ENCODE measurements around the gene IL1R1.
"Not testable (repeated sequence)": the region's sequence is repeated elsewhere in the genome, so short reads cannot be mapped to it uniquely, and the experiment has no call there.

Gene IL1R1, protein sequence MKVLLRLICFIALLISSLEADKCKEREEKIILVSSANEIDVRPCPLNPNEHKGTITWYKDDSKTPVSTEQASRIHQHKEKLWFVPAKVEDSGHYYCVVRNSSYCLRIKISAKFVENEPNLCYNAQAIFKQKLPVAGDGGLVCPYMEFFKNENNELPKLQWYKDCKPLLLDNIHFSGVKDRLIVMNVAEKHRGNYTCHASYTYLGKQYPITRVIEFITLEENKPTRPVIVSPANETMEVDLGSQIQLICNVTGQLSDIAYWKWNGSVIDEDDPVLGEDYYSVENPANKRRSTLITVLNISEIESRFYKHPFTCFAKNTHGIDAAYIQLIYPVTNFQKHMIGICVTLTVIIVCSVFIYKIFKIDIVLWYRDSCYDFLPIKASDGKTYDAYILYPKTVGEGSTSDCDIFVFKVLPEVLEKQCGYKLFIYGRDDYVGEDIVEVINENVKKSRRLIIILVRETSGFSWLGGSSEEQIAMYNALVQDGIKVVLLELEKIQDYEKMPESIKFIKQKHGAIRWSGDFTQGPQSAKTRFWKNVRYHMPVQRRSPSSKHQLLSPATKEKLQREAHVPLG

DNA sequence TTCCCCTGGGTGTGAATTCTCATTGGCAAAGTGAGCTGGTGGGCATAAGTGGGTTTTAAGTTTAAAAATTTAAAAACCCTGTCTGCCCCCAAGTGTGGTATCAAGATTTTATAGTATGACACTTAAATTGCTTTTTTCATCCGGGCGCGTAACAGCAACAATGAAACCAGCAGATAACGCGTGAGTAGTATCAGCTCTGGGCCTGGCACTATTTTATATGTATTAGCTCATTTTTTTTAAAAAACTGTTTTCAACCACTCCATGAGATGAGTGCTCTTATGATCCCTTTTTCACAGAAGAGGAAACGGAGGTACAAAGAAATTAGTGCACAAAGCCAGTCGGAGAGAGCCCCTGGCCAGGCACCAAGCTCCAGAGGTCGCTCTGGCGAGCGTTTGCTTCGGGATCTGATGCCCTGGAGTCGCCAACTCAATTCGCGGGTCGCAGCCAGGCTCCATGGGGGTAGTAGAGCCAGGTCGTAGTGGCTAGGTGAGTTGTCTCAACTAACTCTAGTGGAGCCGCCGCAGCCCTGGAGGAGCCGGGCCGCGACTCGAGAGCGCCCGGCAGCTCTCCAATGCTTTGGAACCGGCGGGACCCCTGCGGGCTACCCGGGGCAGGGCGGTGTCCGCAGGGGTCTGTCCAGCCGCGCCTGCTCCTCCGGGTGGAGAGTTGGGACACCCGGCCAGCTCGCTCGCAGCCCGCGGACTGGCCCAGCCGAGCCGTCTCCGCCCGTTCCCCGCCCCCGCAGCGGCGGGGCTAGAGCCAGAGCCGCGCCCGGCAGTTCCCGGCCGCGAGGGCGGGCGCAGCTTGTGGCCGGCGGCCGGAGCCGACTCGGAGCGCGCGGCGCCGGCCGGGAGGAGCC lies at the start of gene IL1R1:
TSS of gene IL1R1 (plus strand) at position 777 of the 859 bp plus-strand sequence. CDS start 14,979 bp downstream, outside the sequence.
- DNase-seq (ENCODE audit: low spot score): peak; percentile 96

DNA sequence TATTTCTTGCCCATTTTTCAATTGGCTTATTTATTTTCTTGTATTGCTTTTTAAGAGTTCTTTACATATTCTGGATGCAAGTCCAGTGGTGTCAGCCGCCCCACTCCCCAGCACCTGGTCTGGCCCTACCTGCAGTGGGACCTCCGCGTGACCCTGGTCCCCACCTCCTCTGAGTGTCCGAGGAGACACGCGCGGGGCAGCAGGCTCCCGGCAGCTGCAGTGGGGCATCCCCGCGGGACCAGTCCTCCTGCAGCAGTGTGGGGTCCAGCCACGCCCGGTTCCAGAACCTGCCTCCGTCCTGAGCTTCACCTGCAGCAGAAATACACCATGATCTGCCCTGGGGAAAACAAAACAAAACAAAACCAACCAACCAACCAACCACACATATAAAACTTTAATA lies 48.9 kb upstream of the IL1R1 start:
- DNase-seq (ENCODE audit: low spot score): no peak

DNA sequence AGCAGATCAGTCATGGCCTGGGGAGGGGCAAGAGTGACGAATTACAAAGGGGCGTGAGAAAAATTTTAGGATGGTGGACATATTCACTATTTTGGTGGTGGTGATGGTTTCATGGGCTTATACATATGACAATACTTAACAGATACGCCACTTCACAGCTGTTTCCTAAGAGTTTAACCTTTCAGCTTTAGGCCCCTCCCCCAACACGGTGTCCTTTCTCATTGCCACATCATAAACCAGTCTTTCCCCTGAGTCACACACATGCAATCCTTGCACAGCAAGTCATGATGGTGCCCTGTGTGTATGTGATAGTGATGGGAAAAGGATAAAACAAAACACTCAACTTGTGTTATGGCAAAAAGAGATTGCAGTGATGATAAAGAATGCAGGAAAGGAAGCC lies 47.6 kb upstream of the IL1R1 start:
- DNase-seq (ENCODE audit: low spot score): peak; percentile 57

DNA sequence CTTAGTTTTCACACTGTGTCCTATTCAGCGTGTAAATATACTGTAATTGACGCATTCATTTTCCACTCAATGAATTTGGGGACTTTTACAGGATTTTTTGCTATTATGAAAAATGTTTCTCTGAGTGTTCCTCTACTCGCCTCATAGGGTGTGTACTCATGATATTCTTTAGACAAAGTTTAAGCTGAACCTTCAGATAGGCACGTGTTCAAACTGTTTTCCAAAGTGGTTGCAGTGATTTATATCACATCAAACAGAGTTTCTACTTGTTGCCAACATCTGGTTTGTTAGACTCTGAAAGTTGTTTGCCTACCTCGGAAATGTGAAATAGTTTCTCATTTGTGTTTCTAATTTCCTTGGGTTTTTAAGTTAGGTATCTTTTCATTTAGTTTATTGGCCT lies 46.4 kb upstream of the IL1R1 start:
- DNase-seq (ENCODE audit: low spot score): no peak

DNA sequence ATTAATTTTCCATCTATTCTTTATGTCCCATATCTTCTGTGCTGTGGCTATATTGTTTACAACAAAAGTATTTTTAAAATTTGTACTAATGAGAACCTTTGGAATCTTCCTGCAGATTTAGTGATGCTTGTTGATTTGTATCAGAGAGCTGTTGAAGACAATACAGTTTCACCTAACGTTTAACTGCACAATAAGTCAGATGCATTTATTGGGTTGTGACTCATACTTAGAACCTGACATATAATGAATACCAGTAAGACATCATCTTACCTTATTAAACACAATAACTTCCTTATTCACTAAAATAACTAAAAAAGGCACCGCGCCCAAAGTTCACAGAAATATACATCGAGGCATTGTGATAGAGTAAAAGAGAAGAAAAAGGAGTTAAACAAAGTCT lies 43.8 kb upstream of the IL1R1 start:
- DNase-seq (ENCODE audit: low spot score): no peak

DNA sequence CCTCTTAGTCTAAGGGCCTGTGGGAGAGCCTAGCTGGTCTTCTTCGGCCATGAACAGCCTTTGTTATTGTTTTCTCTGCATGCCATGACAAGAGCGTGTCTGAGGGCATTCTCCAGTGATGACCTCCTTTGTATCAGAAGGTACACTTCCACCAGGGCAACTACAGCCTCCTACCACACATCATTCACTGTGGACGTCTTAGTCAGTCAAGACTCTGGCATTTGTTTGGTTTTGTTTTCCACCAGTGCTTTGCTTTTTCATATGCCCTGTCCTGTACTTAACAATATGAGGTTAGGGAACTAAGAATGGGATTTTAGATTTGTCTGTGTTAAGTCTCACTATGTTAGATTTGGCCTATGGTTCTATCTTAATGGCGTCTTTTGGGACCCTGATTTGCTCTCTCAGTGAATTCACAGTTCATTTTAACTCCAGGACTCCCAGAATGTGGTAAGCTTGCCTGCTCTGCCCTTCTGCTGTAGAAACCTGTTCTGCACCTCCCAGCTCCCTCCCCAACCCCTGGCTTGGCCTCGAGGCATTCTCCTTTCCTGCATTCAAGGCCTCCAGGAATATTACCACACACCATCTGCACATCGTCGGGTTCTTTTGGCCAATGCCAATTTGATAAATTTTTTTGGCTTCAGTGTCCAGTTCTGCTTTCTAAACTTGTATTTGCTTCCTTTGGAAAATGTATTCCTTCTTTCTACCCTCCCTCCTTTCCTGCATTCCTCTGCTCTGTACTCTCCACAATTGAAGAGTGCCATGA lies 42.8 kb upstream of the IL1R1 start:
- no peak for DNase-seq (ENCODE audit: low spot score)

DNA sequence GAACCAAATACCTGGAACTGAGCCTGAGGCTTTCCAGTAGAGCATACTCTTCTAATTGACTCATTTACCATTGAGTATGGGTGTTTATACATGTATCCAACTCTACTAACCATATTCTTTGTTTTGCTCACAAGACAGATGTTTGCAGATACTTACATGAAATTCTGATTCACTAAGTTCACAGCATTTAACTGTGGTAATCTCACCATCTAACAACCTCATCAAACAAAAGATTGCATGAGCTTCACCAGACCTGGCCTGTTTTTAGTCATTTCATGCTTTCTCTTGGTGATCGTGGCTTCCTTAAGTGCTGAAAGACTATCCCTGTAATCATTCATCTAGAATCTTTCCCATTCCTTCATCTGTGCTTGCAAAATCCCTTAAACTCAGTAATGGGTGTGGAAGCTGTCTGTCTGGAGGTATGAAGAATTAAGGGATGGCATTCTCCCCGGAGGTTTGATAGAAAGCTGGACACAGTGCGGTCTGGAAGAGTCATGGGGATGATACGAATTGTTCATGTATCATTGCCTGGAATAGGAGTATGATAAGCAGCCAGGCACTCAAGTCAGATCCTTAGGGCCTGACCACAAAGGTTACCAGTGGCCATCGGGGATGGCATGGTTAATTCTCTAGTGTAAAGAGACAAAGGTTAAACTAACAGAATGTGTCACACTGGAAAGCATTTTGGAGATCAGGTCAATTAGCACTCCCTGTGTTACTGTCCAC lies 42.0 kb upstream of the IL1R1 start:
- peak; percentile 58 for DNase-seq (ENCODE audit: low spot score)

DNA sequence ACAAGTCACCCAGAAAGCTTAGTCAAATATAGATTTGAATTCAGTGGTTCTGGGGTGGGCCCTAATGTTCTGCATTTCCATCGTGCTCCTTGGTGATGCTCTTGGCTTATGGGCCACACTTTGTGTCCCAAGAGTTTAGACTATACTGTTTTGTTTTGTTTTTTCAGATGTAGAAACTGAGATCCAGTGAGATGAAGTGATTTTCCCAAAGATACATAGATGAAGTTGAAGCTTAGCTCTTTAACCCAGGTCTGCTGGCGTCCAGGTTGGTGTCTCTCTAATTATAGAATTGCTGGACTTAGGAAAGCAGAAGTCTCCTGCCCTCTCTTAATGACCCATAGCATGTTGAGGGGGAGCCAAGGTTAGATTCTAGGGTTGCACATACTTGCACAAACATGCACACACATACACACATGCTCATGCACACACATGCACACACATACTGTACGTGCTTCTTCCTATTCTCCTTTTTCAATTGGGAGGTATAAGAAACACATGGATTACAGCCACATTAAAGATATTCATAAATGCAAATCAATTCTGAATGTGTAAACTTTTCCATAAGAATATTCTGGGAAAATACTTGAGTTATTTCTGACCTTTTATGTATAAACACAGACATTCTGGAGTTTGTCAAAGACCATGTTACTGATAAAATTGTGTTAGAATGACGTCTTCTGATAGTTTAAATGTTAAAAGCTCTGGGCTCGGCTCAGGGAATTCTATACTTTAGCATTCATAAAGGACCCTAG lies 41.3 kb upstream of the IL1R1 start:
- DNase-seq (ENCODE audit: low spot score): no peak

DNA sequence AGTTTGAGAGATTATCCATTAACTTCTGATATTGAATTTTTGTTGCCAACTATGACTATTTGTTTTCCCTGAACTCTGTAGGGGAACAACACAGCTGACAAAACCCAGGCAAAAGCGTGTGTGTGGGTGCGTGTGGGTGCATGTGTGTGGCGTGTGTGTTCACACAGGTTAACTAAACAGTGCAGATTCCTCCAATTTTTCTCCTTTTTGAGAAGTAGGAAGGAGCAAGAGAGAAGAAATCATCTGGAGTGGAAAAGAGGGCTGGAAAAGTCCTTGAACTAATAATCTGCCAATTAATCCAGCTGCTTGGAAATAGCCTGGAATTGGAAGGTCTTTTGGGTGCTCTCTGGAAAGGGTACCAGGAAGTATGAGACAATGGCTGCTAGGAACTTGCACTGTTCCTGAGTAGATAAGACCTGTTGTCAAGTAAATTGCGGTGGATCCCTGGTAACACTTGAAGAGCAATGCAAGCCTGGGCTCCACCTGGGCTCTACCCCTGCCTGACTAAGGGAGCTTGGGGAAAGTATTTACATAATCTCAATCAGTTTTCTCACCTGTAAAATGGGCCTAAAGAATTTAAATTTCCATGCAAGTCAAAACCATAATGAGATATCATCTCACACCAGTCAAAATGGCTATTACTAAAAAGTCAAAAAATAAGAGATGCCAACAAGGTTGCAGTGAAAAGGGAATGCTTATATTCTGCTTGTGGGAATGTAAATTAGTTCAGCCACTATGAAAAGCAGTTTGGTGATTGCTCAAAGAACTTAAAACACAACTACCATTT lies 40.5 kb upstream of the IL1R1 start:
- no peak for DNase-seq (ENCODE audit: low spot score)

DNA sequence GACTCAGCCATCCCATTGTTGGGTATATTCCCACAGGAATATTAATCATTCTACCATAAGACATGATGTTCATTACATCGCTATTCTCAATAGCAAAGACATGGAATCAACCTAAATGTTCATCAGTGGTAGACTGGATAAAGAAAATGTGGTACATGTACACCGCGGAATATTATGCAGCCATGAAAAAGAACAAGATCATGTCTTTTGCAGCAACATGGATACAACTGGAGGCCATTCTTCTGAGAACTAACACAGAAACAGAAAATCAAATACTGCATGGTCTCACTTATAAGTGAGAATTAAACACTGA lies 40.0 kb upstream of the IL1R1 start:
- DNase-seq (ENCODE audit: low spot score): not testable (repeated sequence)

DNA sequence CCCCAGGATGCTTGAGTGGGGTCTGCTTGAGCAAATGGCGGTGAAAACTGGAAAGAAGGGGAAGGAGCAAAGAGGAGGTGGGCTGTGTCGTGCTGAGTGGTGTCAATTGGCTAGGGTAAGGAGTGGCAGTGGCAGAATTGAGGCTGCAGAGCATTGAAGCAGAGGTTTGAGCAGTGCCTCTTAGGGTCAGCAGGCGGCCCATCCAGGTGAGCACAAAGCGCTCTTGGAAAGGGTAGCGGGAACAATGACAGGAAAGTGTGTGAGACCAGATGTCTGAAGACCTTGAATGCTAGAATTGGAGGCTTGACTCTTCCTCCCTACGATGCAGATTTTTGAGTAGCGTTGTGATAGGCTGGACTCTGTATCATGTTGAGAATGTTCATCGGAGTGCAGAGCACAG lies 39.3 kb upstream of the IL1R1 start:
- no peak for DNase-seq (ENCODE audit: low spot score)

DNA sequence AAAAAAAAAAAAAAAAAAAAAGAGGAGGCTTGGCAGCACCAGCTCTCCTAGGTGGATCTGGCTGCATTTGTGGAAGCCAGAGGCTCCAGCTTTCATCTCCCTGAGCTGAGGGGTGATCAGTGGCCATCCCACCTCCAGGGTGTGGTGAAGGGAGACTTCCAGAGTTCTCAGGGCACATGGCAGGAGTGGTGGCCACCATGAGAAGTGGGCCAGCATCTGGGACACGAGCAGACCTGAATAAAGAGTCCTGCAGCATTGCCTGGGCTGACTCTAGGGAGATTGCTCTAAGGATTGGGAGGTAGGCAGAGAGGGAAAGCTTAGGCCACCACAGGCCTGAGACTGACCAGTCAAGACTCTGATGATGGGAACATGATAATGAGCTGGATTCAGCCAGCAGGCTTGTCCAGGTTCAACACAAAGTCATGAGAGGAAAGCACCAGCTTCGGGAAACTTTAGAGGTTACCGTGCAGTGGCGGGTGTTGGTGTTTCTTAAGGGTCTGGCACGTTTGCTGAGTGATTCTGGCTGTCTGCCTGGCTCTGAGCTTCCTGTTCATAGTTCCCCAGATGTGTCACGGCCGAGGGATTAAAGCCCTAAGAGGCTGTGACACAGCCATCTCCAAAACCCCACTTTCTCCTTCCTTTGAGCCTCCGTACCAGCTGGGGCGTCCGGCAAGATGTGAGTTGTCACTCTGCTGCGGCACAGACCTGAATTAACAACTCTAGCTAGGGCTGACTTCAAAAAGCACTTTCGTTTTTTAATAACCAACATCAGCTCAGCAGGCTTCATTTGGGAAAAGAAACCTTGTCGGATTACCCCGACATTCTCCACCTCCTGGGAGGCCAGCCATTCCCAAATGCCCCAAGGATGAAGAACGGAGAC lies 38.3 kb upstream of the IL1R1 start:
- peak; percentile 70 for DNase-seq (ENCODE audit: low spot score)

DNA sequence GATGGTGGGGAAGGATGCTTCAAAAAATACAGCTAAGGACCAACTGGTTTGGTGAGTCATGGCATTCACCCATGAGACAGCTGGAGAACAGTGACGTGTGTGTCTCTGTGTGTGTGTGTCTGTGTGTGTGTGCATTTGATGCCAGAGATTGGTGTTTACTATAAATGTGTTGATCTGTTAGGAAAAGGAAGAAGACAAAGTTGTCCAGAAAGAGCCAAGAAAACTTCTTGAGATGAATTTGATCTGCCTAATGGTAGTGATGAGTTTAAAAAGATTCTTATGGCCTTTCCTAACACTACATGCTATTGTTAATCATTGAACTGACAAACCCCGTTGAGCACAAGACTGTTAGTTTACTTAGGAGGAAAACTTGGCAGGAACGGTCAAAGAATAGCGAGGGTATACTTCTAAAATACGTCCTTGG lies 36.4 kb upstream of the IL1R1 start:
- no peak for DNase-seq (ENCODE audit: low spot score)

DNA sequence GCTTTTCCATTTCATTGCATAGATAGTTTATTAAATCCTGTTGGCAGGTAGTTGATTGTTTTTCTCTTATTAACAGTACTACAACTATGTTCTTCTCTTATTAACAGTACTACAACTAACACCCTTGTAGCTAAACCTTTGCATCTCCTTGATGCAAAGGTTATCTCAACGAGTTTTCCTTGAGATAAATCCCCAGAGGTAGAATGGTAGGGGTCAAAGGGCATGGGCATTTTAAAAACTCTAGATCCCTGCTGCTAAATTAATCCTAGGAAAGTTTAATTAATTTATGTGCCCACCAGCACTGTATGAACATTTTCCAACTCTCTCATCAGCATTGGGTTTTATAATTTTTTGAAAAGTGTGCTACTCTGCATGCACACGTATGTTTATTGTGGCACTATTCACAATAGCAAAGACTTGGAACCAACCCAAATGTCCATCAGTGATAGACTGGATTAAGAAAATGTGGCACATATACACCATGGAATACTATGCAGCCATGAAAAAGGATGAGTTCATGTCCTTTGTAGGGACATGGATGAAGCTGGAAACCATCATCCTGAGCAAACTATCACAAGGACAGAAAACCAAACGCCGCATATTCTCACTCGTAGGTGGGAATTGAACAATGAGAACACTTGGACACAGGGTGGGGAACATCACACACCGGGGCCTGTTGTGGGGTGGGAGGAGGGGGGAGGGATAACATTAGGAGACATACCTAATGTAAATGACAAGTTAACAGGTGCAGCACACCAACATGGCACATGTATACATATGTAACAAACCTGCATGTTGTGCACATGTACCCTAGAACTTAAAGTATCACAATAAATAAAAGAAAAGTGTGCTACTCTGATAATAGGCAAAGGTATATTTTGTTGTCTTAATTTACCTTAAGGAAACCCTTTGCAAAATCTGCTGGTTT lies 35.5 kb upstream of the IL1R1 start:
- DNase-seq (ENCODE audit: low spot score): not testable (repeated sequence)

DNA sequence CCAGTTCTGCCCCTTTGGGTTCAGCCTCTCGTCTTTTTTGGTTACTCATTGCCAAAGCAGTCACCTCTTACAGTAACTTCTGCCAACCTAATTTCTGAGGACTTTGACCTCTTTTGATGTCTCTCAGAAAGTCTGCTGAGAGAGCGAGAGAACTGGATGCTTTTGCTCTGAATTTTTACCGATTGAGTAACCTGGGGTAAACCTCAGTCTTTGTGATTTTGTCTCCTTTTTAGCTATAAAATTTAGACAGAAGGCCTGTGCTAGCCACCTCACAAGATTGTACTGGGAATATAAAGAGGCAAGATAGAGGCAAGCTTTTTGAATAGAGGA lies 34.8 kb upstream of the IL1R1 start:
- DNase-seq (ENCODE audit: low spot score): peak; percentile 39

DNA sequence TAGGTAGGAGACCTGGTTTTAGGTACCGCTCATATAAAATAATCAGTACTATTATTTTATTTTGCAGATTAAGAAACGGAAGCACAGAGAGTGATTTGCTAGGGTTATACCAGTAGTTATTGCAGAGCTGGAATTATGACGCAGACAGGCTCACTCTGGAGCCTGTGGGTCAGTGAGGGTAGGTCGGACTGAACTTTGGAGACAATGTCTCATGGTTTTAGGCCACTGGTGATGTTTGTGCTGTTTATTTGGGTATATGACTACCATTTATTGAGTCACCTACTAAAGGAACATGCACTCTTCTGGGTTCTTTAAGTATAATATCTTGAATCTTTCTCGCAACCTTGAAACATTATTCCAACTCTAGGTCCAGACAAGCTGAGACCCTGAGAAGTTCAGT lies 33.5 kb upstream of the IL1R1 start:
- no peak for DNase-seq (ENCODE audit: low spot score)

DNA sequence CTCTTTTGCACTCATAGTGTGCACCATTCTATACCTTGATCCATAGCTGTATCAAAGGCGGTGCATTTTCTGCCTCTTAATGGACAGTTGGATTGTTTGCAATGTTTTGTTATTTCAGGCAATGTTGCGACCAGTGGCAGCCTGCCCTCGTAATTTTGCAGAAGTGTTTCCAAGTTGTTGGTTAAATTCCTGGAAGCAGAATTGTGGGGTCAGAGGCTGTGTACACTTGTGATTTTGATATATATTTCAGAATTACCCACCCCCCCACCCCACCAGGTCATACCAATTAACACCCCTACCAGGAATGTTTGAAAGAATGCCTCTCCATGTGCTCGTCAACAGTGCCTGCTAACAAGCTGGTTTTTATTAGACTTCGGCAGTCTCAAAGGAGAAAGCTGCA lies 32.4 kb upstream of the IL1R1 start:
- DNase-seq (ENCODE audit: low spot score): peak; percentile 27

Measured in GM03348 (cell line).